DMS53 (cell line): ENCODE measurements around the gene FTCD.

Source experiments
- DNase-seq: peaks from one replicate; lab custom pipeline; 2025; lab: John Stamatoyannopoulos, UW

Gene FTCD

GRCh38 chr21:46093668-46094400 is 61.5 kb downstream of the FTCD start:
- DNase-seq, result no peak

DNA sequence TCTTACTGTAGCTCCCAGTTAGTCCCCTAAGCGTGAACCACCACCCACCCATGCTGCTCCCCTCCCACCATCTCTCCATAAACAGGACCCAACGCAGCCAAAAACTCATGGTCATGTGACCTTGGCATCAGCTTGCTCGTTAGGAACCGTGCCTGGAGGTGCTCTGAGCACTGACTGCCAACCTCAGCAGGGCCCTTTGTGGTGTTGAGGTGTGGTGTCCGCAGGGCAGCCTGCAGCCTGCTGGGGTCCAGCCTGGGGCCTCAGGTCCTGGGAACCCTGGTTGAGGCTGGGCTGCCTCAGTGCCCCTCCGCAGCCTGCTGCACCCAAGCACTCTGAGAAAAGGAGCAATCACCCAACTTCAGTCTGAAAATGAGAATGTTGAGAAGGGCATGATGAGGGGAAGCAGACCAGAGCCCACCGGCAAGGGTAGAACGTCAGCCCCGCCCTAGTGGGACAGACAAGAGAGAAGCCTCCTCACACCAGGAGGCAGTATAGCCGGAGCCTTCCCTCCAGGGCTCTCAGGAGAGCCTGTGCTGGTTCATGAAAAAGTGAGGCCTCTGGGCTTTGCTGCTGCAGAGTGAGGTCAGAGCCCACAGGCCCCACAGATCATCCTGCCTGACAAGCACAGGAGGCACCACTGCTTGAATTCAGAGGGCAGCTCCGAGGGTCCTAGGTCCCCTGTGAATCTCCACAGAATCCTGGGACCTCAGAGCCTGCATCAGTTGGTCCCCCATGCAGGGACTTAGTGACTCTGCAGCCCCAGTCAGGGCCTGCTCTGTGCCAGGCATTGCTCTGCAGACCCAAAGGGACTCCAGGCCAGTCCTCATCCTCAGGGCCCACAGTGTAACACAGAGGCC is 62.3 kb downstream of the FTCD start:
- DNase-seq, result no peak

DNA sequence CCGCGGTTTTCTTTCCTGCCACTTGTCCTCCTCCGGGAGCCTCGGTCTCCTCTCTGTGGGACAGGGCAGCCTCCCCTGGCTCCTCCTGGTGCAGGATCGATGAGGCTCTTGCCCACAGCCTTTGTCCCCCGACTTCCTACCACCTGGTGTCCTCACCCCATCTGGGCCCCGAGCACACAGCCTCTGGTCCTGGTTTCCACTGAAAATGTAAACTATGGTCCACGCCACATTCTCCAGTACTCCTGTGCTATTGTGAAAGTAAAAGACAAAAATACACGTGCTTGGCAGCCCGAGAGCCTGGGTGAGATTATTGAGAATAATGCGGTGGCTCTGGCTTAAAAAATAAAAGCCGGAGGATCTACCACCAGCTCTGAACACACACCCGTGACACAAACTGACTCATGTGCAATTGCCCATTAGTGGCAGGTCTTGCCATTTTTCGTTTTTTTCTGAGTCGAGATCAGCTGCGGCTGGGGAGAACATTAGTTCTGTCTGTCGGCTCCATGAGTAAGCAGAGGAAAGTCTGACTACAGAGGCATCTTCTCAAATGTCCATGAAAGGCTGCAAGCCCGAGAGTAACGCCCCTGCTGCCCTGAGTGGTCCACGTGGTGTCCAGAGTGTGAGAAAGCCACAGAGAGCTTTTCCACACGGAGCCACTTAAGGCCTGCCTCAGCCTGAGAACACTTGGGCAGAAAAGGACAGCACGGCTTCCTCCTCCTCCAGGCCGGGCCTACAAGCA is 63.2 kb downstream of the FTCD start:
- DNase-seq, result no peak

DNA sequence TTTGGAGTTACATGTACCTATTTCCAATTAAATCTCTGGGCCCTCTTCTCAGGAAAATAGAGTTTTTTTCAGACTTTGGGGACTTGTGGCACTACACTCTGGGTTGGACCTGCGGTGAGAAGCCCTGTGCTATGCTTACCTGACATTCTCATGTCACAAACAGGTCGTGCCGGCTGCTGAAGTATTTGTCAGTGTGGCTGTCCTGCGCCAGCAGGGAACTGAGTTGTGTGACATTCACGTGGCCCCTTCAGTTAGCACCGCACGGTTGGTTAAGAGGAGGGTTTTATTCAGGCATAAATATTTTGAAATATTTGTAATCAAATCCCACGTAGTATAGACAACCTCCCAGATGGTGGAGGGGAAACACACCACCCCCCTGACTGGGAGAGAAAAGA is 63.8 kb downstream of the FTCD start:
- DNase-seq, result no peak

GRCh38 chr21:46091118-46091517 is 64.3 kb downstream of the FTCD start:
- DNase-seq, result no peak

- no peak for DNase-seq
Observed at GRCh38 chr21:46089285-46089684, 66.1 kb downstream of the FTCD start.

- no peak for DNase-seq
Observed at GRCh38 chr21:46088189-46088588, 67.2 kb downstream of the FTCD start.

GRCh38 chr21:46087641-46088040 is 67.7 kb downstream of the FTCD start:
- DNase-seq, result no peak
